Stimulated activated CD8-positive, alpha-beta memory T cell treated with anti-CD3 and anti-CD28 coated beads, Interleukin-12 subunit alpha, Interleukin-12 subunit beta, amount 100 ng/mL, for 24 hours (primary cell): ENCODE measurements around the gene CCDC167.

Source experiments
- DNase-seq: peaks from one replicate; pipeline ENCODE4 v3.0.0-alpha.2; 2020; ENCODE audit errors: extremely low read depth

CCDC167 gene

DNA sequence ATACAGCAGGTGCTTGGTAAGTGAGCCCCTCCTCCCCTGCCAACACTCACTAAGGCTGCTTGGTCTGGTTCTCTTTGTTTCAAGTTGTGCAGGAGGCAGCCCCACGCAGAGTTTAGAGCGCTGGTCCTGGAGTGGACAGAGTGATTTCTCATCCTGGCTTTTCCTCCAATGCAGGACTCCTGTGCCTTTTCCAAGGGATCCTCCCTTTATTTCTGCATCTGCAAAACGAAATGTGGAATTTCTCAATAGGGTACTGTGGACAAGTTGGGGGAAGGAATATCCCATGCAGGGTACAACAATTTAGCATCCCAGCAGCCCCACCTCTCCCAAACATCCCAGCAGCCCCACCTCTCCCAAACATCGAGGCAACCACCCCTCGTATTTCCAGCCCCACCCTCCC is 30.6 kb upstream of the CCDC167 start:
- no peak for DNase-seq

DNA sequence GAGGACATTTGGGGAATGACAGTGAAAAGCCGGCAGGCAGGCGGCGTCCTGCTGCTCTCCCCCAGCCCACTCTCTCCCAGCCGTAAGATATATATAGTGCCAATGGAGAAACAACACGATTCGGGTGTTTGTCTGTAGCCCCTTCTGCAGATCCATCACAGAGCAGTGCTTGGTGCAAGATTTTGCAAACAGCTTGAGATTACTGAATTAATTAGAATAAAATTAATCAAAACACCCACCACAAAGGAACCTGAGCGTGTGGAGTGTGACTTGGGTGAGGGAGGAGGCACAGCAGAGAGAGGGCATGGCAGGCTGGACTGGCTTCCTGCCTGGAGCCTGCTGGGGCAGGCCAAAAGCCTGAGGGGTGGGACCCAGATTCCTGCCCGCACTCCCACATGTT is 28.8 kb upstream of the CCDC167 start:
- DNase-seq = no peak

DNA sequence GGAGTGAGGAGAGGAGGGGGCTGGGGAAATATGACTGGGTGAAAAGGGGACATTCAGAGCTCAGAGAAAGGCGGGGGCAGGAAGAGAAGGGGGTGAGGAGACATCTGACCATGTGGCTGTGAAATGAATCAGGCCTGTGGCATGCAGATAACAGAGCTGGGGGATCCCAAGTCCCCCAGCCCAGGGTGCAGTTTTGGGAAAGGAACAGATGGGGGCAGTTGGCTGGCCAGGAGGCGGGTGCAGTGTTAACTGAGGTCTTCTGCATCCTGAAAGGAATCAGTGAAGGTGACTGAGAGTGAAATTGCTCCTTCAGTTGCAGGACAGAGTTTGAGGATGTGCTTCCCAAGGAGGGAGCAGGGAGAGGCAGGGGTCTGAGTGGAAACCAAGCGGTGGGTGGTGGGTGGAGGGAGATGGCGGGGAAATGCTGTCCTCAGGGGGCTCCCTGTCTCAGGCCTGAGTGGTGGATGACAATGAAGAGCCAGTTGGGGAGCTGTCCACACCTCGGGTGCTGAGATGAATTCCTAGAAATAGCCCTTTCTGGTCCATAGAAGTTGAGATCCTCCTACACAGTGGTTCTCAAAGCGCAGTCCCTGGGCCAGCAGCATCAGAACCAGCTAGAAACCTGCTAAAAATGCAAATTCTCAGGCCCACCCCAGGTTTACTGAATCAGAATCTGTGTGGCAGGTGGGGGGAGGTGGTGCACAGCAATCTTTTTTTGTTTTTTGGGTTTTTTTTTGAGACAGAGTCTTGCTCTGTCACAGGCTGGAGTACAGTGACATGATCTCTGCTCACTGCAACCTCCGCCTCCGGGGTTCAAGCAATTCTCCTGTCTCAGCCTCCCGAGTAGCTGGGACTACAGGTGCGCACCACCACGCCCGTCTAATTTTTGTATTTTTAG is 26.0 kb upstream of the CCDC167 start:
- no peak for DNase-seq

DNA sequence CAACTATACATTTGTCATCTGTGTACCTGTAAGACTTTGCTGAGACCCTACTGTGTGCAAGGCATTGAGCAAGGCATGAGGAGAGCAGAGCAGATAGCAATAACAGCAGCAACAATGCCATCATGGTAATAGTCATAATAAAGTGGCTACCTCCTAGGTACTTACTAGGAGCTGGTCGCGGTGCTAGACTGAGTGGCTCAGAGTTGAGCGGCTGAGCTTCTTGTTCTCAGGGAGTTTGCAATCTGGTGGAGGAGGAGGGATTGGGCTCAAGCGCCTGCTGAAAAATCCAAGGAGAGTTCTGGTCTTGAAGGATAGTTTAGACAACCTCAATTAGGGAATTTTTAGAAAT is 25.3 kb upstream of the CCDC167 start:
- no peak for DNase-seq

DNA sequence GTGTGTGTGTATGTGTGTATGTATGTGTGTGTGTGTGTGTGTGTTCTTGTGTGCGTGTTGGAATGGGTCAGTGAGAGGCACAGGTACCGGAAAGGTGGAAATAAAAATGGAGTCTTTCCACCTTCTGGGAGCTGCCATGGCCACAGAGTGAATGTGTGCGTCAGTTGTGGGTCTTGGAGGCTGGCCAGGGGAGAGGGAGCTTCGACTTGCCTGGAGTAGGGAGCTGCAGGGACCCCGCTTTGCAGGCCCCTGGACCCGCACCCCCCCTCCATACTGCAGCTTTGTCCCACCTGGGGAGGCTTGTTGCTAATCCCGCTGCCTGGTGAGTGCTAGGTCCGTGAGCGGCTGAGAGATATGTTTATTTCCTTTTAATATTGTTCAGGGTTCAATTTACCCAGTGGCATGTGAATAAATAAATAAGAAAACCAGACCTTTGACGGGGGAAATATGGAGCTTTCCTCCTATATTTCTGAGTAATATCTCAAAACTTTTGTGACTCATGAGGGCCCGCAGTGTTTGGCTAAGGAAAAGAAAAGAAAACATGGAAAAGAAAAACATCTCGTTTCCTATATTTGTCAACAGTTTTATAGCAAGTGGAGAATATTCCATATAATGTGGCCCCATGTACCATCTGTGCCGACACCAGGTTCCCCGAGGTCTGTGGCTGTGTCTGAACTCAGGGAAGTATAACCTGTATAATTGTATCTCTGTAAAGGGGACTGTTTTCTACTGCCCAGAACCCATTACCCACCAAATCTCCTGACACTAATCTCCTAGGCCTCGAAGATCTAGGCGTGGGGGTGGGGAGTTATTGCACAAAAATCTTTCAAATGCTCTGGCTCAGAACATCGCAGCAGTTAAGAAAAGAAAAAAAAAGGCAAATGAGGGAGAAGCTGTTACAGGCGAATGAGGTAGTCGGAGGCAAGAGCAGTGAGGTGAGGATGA is 24.6 kb upstream of the CCDC167 start:
- no peak for DNase-seq

DNA sequence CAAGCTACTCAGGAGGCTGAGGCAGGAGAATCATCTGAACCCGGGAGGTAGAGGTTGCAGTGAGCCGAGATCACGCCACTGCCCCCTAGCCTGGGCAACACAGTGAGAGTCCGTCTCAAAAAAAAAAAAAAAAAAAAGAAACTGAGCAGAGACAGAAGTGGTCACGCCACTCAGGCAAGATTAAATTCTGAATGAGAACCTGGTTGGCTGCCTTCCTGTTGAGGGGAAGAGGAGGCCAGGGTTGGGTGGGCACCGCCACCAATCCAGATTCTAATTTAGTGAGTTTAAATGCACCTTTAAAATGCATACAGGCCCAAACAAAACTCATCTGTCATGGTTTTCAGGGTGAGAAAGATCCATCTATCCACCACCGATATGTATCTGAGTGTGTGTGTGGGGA is 23.7 kb upstream of the CCDC167 start:
- no peak for DNase-seq

DNA sequence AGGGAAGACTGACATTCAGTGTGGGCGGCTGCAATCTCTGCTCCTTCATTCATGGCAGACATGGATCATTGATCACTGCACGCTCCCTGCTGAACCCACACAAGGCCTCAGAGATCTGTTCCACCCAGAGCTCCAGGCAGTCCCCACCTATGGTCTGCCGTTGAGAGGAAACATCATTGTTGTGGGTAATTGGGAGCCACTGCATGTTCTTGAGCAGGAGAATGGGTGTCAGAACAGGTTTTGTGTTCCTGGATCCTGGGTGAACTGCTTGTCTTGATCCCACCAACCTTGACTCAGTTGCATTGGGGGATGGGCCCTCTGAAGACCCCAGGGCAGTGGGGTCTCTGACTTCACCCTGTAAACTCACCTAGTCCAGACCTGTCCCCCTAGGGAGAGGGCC is 23.1 kb upstream of the CCDC167 start:
- DNase-seq = no peak

DNA sequence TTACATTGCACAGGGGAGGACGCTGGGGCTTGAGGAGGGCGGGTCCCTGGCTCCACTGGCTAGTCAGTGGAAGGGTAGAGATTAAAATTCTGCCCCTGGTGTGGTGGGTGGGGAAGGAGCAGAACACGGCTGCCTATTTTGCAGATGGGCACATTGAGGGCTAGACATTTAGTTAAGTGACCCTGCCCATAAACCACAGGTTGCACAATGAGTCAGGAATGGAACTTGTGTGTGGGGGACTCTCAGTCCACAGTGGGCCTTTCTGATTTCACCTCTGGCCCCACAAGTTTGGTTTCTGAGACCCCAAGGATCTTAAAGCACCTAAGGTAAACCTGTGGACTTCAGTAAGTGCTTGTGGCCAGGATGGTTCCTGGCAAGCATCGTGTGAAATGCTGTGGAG is 22.0 kb upstream of the CCDC167 start:
- no peak for DNase-seq

DNA sequence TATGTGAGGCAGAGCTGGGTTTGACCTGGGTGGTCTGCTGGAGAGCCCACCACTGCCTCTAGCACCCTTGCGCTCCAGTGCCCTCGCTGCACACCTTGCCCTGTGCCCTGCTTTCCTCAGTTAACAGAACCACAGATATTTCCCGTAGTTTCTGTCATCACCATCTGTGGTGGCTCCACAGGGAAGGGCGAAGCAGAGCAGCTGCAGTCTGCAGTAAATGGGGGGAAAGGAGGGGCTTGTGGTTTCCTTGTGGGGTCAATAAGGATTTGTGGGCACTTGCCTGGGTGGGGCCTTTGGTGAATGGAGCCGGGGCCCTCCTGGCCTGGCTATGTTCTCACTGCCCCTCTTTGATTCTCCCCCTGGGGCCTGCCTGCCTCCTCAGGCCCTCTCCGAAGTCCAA is 21.2 kb upstream of the CCDC167 start:
- no peak for DNase-seq

DNA sequence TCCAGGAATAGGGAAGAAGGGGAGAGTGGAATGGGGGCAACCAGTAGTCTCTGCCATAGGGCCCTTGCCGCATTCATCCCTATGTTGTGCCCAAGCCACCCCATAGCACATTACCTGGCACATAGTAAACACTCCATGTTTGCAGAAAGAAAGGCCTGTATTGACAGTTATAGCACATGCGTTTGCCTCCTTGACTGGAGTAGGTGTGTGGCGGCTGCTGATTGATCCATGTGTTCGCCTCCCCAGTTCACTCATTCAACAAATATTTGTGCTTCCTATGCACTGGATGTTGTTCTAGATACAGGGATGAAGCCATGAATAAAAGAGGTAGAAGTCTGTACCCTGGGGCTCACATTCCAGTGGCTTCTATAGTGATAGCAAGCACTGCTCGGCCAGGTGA is 19.8 kb upstream of the CCDC167 start:
- DNase-seq = no peak

DNA sequence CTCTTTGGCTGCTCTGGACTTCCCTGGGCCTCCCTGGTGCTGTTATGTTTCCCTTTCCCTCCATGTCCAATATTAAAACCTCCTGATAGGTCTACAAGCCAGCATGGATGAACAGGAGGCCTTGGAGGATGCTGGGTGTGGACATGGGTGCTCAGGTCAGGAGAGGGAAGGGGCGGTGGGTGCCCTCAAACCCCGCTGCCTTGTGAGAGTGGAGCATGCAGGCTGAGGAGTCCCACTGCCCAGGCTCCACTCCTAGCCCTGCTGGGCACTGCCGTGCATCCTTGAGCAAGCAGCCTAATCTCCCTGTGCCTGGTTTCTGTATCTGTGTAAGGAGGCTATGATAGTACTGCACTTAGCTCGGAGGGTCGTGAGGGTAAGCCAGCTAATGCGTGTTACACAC is 18.4 kb upstream of the CCDC167 start:
- no peak for DNase-seq

DNA sequence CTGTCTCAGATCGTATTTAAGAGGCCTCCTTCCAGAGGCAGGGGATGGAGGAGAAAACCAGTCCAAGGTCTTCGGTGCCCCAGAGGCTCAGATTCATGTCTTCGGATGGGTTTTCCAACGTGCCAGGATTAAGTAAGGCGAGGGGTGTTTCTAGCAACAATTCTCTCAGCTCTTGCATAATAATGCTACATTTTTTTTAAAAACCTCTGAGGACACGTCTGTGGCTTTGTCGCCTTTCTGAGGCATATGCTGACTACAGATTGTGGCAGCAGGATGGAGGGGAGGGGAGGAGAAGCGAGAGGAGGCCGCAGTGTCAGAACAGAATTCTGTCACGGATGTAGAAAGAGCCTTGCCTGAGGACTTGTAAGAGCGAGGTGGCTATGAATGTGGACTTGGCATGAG is 17.7 kb upstream of the CCDC167 start:
- DNase-seq = peak; percentile 53

DNA sequence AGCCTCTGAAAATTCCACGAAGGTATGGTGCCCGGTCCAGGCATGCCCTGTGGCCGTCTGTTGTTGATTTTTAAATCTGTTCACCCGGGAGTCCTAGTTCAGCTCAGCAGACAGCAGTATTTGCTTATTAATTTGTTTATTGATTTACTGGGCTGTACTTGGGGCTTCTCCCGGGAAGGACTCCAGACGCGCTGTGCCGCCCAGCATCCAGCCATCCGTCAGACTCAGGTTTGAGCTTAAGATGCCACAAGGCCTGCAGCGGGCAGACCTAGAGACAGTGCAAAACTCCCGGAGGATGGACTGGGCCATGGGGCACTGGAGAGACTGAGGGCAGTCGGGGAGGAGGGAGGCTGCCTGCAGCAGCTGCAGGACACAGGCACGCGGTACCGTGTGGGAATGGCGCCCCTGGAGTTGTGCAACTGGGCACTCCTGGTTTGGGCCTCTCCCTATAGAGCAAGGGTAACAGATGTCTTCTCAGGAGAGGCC is 17.3 kb upstream of the CCDC167 start:
- no peak for DNase-seq

DNA sequence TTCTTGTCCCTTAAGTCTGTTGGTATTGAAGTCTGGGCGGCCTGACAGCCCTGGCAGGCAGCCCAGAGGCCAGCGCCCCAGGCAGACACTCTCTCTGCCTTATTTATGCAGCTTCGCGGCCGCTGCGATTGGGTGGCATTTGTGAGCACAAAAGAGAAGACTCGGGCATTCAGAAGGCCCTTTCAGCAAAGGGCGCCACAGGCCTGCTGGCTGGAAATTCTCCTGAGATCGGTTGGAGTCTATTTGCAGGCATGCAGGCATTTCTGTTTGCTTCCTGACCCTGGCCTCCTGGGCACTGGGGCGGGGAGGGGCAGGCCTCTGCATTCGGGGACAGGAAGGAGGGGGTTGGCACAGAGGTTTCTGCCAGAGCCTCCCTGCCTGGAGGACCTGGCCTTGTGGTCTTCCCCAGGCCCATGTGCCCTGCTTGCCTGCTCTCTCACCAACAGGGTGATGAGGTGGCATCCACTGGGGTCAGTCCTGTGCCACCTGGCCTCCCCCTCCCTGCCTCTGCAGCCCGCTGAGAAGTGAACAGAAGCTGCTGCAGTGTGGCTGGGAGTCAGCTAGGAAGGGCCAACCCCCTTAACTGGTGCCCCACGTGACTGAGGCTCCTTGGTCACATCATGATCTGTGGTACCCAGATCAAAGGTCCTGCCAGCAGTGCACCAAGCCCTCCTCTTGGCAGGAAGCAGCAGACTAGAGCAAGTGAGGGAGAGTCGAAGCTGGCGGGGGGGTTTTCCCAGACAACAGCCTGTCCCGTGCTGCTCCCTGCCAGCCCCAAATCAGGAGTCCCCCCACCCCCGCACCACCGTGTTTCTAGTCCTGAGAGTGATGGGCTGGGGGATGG is 16.6 kb upstream of the CCDC167 start:
- DNase-seq = peak; percentile 64

DNA sequence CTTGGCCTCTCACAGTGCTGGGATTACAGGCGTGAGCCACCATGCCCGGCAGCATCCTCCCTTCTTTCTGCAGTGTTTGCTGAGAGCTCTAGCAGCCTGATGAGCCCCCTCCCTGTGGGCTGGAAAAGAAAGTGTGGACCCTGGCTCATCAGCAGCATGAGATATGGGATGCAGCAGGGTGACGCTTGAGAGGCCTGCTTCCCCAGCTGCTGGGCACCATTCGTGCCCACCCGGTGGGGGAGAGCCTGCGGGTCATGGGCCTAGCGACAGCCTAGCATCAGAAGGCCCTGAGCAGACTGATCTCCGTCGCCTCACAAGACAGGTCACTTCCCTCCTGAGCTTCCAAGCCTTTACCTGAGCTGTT is 16.0 kb upstream of the CCDC167 start:
- DNase-seq = no peak

DNA sequence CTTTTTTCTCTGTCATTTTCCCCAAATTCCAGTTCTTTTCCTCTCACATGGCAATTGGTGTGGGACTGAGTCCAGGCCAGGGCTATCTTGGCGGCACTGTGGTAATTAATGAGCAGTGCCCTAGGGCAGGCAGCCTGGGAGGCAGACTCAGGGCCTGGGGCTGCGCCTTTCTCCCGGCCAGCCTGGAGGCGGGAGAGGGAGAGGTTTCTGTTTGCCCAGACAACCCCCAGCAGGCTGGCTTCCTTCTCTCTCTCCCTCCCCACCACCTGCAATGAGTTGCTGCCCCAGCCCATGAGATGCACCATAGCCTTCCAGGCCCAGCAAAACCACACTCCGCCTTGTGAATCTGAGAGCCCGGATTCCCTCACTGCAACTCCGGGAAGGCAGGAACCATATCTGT is 15.1 kb upstream of the CCDC167 start:
- DNase-seq = no peak

DNA sequence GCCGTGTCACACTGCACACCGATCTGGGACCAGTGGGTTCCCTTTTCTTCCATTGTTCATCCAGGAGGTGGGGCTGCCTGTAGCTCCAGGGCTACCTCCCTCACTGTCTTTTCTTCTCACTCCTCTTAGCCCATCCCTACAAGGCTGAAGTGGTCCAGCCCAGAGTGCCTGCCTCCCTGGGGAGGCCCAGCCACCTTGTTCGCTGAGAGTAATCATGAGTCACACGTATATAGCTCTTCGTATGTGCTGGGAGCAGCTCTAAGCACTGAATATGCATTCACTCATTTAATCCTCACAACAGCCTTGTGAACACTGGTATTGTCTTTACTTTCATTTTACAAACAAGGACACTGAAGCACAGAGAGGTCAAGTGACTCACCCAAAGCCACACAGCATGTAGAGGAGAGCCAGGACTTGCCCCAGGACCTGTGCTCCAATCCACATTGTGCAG is 14.7 kb upstream of the CCDC167 start:
- no peak for DNase-seq

DNA sequence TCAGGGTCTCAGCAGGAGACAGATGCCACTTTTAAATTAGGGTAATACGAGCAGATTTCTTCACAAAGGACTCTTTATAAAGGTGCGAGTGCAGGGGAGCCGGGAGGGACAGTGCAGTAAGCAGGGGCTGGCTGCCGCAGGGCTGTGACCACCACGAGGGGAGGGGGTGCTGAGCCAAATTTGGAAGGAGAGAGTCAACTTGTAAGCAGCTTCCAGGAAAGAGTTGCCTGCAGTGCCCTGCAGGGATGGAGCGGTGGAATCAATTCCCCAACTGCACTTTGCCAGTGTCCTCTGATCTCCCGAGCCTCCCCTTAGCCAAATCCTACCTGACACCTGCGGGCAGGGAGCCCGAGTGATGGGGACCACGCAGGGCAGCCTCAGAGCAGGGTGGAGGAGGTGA is 13.9 kb upstream of the CCDC167 start:
- no peak for DNase-seq

DNA sequence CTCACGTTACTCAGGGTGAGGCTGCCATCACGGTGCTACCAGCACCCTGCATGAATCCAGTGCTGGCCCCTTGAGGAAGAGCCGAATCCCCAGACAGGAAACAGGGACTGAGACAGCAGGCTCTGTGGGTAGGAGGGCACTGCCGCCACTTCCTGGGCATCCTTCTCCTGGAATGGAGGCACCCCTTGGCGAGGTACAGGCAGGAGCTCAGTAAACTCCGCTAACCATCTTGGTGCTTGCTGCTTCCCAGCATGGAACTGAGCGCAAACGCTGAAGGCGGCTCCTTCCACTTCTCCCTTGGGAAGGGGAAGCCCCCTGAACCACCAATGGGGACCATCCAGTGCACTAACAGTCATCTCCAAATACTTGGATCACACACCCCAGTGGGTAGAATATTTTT is 13.5 kb upstream of the CCDC167 start:
- DNase-seq = no peak

DNA sequence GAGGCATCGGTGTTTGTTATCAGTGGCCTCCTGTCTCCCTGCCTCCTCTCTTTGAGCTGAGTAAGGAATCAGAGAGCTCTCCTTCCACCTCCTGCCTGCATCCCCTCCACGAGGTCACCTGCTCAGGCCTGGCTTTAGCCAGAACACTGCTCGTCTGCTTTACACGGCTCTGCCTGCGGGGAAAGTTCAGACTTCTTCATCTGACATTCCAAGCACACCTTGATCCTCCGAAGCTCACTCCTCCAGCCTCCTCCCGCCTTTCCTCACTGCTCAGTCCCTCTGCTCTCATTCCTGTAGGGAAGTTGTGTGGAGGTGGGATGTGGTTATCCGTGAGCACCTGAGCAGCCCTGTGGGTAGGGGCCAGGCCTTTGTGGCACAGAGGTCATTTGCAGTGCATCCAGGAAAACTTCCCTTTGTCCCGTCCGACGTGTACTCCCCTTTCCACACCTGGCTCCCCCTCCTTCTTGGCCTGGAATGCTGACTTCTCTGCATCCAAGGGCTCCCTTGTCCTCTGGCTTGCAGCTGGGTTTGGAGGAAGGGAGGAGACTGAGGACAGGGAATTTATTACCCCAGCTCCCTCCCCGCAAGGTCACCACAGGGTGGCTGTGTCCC is 12.8 kb upstream of the CCDC167 start:
- no peak for DNase-seq

DNA sequence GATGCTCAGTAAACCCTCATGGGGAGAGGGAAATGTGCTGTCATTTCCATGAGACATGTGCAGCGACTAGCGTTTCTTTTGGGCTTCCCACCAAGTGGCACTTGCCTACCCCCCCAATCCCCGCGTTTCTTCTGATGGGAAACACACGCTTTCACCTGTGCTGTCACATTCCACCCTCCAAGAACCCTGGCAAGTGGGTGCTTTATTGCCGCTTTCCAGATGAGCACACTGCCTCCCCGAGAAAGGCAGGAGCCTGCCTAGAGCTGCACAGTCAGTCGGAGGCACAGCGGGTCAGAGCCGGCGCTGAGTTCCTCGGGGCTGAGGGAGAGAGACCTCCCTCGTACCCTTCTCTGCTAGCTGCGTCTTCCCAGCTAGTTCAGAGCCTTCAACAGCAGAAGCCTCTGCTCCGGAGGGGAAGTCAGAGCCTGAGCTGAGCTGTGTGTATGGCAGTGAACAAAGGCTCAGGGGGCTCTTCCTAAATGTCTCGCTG is 12.3 kb upstream of the CCDC167 start:
- DNase-seq = no peak
